ENCODE results near the gene DGLUCY. TPM values are rescaled to one million over a fixed set of nuclear protein-coding genes. Genes with fewer than 3 reads are reported as not detected.
"Not testable (repeated sequence)": the region's sequence is repeated elsewhere in the genome, so short reads cannot be mapped to it uniquely, and the experiment has no call there.

DGLUCY gene
- total RNA-seq, 1 experiment from 2014 or later: 37.9 TPM

DNA sequence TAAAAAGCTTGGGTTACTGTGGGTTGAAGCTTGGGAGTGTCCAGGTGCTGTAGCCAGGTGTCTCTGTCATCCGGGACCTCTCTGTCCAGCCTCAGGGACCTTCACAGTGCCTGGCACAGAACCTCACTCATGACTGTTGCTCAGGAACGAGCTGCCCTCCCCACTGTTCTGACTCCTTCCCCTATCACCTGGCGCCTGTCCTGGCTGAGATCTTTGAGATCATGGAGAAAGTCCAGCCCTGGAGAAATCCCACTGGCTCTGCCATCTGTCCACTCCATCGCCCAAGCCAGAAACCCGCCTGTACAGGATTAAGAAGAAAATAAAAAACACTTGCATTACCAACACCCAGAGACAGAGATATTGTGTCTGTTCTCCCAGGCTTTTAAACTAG, 53.5 kb downstream of the DGLUCY start:
- DNase-seq (ENCODE audit: low spot score): no peak

DNA sequence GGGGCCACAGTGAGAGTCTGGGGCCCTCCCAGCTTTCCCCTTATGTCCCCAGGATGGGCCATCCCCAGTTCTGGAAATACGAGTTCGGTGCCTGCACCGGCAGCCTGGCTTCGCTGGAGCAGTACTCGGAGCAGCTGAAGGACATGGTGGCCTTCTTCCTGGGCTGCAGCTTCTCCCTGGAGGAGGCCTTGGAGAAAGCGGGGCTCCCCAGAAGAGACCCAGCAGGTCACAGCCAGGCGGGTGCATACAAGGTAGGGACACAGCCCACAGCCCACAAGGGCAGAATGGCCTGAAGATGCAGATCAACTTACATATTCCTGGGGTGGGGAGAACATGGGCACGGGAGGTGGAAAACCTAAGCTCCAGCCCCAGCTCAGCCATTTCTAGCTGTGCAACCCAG, 56.1 kb downstream of the DGLUCY start:
- no peak for DNase-seq (ENCODE audit: low spot score)

DNA sequence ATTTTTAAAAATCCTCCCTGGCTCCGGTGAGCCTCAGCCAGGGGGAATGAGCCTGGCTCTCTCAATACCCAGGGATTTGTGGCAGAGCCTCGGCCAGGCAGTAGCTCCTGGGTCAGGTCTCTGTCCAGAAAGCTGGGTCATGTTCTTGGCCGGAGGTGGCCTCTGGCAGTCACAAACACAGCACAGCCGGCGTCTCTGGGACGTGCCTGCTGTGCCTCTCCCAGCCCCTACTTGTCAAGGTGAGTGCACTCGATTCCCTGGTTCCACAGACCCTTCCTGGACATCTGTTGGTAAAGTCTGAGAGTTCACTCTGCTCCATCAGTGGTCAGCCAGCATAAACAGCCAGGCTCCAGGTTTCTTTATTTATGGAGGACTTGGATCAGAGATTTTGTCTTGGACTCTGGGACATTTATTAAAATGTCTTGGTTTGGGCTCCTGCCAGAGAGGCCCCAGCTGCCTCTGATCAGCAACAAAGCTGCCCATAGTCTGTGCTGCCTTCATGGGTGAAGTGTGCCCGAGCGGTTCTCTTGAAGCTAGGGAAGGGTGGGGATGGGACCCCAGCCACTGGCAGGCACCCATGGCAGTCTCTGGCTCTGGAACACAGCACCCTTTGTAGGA, 56.7 kb downstream of the DGLUCY start:
- DNase-seq (ENCODE audit: low spot score): no peak

DNA sequence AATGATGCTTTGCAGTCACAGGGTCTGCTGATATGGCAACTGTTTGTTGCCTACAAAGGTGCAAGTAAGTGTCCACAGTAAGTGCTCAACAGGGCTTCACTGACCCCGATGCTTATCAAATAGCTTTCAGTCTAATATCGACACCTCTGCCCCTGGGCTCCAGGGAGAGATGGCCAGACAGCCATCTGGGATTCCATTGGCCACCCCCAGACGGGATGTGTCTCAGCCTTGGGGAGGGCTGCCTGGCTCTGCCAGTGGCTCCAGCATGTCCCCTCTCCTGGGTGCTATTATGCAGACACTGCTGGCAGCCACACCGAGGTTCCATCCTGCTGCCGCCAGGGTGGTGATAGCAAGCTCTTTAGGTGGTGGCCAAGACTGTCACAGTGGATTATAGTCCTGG, 57.4 kb downstream of the DGLUCY start:
- no peak for DNase-seq (ENCODE audit: low spot score)

DNA sequence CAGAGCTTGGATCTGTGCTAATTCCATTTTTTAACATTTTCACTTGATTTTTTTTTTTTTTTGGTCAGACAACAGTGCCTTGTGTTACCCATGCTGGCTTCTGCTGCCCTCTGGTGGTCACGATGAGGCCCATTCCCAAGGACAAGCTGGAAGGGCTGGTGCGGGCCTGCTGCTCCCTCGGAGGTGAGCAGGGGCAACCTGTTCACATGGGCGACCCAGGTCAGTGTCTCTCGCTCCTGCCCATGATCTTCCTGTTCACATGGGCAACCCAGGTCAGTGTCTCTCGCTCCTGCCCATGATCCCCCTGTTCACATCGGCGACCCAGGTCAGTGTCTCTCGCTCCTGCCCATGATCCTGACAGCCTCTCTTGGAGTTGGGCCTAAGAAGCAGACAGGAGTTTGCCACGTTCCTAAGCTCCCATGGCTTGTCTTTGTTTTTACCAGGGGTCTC, 59.4 kb downstream of the DGLUCY start:
- DNase-seq (ENCODE audit: low spot score): peak; percentile 58

DNA sequence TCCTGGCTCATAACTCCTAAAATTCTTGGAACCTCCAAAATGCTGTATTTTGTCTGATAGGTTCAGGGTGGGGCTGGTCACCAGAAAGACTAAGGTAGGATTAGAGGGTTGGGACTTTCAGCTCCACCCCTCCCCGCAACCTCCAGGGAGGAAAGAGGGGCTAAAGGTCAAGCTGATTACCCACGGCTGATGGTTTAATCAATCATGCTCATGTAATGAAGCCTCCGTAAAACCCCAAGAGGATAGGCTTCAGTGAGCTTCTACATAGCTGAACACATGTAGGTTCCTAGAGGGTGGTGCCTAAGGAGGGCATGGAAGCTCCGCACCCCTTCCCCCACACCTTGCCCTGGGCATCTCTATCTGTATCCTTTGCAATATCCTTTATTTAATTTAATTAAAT, 60.0 kb downstream of the DGLUCY start:
- no peak for DNase-seq (ENCODE audit: low spot score)

DNA sequence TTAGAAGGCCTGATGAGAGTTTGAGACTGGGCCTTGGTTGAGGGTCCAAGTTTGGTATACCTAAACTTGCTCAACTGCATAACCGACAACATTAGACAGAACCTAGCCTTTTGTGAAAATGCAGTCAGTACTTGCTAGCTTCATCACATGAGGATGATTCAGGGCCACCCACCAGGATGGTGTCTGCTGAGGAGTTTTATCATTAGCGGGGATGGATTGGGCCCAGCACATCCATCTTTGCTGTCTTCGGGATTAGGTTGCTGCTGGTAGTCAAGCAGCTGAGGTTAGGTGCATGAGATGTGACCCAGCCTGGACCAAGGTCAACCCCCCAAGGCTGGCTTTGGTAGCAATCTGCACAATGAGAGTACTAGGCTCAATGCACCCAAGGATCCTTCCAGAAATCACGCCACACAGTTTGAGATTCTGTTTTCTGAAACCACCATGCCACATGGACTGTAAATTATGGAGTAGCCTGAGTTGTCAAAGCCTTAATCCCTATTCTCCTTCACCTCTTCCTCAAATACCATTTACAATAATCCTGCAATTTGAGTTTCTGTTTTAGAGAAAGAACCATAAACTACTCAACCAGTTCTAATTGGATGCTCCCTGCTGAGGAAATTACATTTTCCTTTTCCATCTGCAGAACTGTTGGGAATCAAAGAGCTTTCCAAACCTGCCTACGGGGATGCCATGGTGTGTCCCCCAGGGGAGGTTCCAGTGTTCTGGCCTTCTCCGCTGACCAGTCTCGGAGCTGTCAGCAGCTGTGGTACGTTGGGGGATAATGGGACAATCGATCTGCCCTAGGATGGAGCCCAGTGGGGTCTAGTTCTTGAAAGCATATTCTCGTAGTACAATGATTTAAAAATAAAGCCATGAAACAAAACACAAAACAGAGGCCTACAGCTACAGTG, 61.7 kb downstream of the DGLUCY start:
- DNase-seq (ENCODE audit: low spot score): no peak

DNA sequence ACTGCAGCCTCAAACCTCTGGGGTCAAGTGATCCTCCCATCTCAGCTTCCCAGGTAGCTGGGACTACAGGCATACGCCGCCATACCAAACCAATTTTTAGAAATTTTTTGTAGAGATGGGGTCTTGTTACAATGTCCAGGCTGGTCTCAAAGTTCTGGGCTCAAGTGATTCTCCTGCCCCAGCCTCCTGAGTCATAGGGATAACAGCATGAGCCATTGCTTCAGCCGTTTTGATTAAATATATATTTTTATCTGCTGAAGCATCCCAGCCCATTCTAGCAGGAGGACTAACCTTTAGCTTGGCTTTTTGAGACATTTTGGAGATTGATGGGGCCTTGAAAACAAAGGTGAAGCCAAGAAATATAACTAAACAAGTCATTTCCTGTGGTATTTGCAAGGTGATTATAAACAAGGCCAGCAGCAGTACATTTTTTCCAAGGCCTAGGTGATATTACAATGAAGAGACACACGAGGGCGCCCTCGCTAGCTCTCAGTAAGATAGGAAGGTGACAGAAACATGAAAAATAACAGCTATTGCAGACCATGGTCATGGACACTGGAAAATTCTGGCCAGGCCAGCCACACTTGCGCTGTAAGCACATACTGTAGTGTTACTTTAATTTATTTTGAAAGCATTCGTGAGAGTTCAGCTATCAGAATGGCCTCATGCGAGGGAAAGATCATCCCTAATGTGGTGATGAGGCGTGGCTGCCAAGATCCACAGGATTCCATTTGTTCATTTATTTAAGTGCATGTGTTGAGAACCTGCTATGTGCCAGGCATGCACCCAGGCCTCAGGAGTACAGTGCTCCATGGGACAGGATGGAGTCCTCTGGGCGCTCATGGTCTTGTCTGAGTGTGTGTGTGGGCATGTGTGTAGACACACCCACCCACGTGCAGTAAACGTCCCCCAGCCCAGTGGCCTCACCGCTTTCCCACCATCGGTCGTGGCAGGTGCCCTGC, 63.5 kb downstream of the DGLUCY start:
- DNase-seq (ENCODE audit: low spot score): peak; percentile 69

DNA sequence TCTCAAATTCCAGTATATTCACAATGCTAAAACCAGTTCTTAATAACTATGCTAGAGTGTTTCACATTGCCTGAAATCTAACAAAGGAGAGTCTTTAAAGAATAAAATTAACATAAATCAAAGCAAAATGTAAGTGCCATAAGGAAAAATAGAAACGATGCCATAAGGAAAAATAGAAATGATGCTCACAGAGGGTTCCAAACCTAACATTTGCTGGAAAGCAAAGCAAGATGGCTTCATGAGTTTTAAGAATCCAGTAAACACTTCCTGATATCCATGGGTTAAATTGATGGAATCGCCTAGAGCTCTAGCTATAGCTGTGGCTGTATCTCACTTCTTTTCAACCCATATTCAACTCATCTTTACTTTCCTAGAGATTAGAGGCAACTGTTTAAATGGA, 66.7 kb downstream of the DGLUCY start:
- DNase-seq (ENCODE audit: low spot score): no peak

DNA sequence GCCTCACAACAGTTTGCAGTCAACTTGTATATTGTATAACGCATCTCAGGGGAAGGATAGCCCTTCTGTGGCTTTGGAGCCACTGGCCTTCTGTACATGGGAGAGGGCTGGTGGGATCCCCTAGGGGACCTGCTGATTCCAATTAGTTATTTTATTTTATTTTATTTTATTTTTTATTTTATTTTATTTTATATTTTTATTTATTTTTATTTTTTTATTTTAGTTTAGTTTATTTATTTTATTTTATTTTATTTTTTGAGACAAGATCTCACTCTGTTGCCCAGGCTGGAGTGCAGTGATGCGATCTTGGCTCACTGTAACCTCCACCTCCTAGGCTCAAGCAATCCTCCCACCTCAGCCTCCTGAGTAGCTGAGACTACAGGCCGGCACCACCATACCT, 68.9 kb downstream of the DGLUCY start:
- not testable (repeated sequence) for DNase-seq (ENCODE audit: low spot score)

DNA sequence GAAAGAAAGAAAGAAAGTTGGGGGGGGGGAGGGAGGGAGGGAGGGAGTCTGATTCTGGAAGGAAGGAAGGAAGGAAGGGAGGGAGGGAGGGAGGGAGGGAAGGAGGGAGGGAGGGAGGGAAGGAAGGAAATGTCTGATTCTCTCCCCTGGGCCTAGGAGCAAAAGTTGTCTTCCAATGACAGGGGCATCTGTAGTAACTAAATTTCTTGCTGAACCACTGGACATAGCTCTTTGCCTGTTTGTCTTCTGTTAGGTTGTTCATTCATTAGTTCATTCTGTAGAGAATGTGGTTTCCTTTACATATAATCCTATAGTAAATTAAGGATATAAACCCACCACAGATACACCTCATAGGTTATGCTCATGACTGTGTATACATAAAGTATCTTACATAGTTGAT, 70.7 kb downstream of the DGLUCY start:
- DNase-seq (ENCODE audit: low spot score): no peak

DNA sequence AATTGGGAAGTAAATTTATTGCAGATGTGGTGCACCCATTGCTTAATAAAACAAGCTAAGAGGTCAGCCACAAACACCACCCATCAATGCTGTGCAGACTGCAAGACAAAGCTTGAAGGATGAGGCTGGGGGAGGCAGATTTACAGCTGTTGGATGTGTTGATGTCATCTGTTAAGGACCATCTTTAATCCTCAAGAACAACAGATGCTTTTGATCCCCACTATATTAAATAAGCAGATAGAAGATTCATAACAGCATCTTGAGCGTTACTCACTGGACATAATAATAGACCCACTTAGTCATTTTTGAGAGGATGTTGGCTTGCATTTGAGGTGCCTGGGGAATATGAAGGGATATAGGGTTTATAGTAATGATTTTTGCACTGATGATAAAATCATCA, 71.8 kb downstream of the DGLUCY start:
- DNase-seq (ENCODE audit: low spot score): no peak

DNA sequence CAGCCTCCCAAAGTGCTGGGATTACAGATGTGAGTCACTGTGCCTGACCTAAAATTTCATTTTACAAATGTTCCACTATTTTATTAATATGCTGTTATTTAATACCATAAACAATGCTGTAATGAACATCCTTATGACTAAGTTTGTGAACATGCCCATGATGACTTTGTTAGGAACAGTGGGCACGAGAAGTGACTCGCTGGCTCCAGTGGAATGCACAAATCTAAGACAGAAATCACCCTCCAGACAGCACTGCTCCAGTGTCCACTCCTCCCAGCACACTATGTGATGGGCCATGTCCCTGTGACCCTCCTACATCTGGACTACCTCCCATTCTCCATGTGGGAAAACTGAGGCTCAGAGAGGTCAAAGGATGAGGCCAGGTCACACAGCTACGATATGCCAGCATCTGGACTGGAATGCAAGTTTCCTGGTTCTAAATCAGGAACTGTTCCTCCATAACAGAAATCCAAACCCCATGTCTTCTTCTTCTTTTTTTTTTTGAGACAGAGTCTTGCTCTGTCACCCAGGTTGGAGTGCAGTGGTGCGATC, 72.7 kb downstream of the DGLUCY start:
- no peak for DNase-seq (ENCODE audit: low spot score)

DNA sequence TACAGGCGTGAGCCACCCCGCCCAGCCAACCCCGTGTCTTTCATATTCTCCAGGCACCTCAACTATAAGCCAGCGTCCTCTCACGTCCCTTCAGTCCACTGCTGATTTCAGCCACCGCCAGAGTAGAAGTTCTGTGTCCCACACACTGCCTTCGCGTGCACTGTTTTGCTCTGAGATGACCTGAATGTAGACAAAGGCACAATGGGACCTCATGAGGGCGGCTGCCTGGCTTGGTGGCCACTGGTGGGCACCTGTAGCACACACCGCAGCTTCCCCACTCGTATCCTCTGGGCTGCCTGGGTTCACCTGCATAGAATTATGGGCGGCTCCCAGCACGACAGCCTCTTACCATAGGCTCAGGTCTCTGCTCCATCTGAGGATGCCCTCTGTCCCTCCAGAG, 73.4 kb downstream of the DGLUCY start:
- no peak for DNase-seq (ENCODE audit: low spot score)

DNA sequence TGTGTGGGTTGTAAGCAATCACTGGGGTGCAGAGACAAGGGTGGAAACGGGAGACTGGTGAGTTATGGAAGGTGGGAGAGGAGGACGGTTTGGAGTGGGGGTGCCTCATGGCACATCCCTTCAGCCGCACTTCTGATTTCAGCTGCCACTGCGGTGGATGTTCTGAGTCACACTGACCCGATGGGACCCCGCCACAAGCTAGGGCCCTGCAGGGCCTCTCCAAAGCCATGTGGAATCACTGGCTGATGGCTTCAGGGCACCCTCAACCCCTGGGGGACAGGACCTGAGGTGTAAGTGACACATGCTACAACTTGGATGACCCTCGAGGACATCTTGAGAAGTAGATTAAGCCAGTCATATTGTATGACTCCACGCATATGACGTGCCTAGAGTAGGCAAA, 77.0 kb downstream of the DGLUCY start:
- DNase-seq (ENCODE audit: low spot score): no peak

DNA sequence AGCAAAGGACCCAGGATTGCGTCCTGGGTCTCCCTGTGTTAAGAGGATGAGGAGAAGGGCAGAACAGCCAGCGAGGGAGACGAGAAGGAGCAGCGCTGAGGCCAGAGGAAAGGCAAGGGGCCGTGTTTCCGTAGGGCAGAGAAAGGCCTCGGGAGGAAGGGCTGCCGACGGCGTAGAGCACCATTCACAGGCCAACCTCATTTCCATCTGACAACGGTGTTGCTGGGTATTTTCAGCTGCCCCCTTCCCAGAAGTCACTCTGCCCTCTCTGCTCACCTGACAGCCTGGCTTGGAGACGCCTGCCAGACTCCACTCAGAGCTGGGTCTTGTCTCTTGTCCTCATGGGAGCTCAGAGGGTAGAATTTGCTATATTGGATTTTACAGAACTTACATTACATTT, 79.2 kb downstream of the DGLUCY start:
- no peak for DNase-seq (ENCODE audit: low spot score)

DNA sequence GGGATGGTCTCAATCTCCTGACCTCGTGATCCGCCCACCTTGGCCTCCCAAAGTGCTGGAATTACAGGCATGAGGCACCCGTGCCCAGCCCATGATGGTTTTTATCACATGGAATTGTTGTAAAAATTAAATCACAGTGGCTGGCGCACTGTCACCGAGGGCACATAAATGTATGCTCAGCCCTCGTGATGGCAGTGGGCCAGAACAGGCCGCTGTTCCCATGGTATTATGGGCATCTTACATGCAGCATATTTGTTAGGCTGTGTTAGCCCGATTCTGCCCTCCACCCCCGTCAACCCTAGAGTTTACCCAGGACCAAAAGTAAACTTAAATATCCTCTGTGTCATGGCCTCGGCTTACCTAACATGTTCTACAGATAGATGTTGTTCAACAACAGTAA, 82.0 kb downstream of the DGLUCY start:
- no peak for DNase-seq (ENCODE audit: low spot score)

DNA sequence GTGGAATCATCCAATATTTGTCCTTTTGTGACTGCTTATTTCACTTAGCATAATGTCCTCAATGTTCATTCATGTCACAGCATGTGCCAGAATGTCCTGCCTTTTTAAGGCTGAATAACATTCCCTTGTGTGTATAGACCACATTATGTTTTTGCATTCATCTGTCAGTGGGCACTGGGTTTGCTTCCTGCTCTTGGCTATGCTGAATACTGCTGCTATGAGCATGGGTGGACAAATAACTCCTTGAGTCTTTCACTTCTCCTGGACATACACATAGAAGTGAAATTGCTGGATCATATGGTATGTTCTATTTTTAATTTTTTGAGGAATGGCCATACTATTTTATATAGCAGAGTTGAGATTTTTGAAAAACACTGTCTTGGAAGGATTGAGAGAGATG, 83.8 kb downstream of the DGLUCY start:
- DNase-seq (ENCODE audit: low spot score): no peak

DNA sequence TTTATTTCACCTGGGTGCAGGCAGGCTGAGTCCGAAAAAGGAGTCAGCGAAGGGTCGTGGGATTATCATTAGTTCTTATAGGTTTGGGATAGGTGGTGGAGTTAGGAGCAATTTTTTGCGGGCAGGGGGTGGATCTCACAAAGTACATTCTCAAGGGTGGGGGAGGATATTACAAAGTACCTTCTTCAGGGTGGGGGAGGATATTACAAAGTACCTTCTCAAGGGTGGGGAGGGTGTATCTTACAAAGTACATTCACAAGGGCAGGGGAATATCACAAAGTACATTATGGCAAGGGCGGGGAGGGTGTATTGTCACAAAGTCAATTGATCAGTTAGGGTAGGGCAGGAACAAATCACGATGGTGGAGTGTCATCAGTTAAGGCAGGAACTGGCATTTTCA, 86.9 kb downstream of the DGLUCY start:
- DNase-seq (ENCODE audit: low spot score): not testable (repeated sequence)

DNA sequence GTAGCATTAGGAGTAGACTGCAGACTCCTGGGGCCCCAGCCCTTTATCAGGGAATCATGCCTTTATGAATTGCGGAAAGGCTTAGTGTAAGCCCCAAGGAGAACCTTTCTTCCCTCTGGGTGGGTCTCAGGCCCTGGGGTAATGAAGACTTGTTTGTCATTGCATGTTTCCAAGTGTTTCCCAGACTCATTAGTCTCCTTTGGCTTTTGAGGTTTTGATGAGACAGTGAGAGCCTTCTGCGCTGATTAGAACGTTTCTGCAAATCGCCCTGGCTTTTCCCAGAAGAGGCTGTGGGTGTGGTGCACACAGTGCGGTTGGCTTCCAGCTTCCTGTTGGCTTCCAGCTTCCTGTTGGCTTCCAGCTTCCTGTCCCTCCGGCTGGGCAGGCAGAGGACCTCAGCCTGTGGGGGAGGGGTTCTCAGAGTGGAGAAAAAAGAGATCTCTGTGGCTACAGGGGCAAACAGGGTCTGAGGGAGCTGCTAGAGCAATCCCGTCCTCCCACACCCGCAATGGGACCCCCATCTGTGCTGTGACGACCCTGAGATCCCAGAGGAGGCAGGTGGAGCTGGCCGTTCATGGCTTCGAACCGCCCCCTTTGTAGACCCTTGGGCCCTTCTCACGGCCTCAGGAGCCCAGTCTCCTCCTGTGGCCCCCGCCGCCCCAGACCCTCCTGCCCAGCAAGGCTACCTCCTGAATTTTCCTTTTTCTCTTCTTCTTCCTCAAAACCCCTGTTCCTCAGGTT, 88.5 kb downstream of the DGLUCY start:
- DNase-seq (ENCODE audit: low spot score): no peak

DNA sequence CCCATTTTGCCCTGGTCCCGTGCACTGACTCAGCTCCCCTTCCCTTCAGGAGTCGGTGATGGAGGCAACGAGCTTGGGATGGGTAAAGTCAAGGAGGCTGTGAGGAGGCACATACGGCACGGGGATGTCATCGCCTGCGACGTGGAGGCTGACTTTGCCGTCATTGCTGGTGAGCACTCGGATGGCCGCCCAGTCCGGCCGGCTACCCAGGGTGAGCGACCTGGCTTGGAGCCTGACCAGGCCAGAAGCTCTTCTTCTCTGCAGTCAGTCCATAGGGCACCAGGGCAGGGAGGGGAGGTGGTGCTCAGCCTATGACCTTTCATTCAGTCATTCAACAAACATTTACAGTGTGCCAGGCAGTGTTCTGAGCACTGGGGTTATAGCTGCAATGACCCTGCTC, 90.8 kb downstream of the DGLUCY start:
- DNase-seq (ENCODE audit: low spot score): no peak
